GM12865 (cell line): ENCODE measurements around the gene C14orf132.
"Not testable (repeated sequence)": the region's sequence is repeated elsewhere in the genome, so short reads cannot be mapped to it uniquely, and the experiment has no call there.

Source experiments
- DNase-seq: peaks from one replicate; pipeline ENCODE4 v3.0.0; 2010; ENCODE audit warnings: low read depth
- H3K4me3 ChIP-seq: 2 replicates; pipeline ENCODE4 v1.5.1; 2011; ENCODE audit warnings: mild to moderate bottlenecking, low read depth, low read length, control low read depth
- TF ChIP-seq, protein P1 (sequence below): IDR thresholded peaks from 2 replicates; pipeline ENCODE4 v1.5.1; 2011; ENCODE audit warnings: low read length, control low read depth, low read depth, inconsistent platforms; ENCODE audit not compliant: insufficient read depth; ENCODE audit errors: missing control alignments

Gene C14orf132

DNA sequence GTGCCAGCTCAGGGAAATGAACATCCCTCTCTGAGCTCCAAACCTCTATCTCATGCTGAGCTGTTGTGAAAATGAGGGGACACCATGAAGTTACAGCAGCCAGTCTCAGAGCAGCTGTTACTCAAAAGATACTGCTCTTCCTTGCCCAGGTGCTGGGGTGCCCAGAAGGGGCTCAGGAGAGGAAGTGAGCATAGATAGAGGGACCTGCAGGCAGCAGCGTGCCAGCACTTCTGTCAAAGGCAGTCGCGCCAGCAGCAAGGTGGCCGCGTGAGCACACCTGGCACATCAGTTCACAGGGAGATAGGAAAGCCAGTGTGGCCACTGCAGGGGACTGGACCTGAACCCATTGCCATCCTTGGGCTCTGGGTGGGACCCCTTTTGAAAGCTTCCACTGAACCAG lies 27.8 kb downstream of the C14orf132 start:
- TF ChIP-seq, protein P1, sequence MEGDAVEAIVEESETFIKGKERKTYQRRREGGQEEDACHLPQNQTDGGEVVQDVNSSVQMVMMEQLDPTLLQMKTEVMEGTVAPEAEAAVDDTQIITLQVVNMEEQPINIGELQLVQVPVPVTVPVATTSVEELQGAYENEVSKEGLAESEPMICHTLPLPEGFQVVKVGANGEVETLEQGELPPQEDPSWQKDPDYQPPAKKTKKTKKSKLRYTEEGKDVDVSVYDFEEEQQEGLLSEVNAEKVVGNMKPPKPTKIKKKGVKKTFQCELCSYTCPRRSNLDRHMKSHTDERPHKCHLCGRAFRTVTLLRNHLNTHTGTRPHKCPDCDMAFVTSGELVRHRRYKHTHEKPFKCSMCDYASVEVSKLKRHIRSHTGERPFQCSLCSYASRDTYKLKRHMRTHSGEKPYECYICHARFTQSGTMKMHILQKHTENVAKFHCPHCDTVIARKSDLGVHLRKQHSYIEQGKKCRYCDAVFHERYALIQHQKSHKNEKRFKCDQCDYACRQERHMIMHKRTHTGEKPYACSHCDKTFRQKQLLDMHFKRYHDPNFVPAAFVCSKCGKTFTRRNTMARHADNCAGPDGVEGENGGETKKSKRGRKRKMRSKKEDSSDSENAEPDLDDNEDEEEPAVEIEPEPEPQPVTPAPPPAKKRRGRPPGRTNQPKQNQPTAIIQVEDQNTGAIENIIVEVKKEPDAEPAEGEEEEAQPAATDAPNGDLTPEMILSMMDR = no peak
- DNase-seq = no peak

DNA sequence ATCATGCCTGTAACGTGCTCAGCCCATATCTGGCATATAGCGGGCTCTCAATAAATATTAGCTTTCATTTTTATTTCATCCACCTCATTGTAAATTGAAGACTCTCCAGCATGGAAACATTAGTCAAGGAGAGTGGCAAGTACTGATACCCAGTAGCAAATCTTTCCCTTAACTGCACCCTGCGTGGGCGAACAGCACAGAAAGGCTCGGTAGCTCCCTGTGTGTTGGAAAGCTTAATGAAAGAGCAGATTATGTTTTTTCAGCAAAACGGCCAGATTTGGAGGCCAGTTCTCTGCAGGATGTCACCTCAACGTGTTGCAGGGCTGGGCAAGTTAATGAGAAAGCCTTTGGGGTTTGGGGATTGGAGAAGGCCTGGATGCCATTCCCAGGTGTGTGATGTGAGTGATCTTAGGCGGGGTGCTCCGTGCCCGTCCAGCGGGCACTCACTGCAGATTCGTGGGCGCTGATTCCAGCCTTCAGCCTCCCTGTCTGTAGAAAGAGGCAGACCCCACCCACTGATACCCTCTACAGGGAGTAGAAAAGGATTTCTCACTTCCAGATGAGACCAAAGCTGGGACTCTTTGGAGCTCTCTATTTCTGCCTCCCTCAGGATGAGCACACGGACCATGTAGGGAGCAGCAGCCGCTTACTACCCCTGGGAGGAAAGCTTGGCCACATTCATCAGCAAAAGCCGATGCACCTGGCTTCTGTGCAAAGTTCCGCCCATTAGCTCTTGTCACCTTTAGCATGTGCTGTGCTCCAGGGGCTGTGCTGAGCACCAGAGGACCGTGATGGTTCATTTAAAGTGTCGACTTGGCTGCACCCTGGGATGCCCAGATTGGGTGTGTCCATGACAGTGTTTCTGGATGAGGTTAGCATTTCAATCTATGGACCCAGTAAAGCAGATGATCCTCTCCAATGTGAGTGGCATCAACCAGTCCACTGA lies 29.1 kb downstream of the C14orf132 start:
- TF ChIP-seq, protein P1 = no peak
- H3K4me3 ChIP-seq = no peak overlapping the region
- no peak for DNase-seq

More for the DNA sequence above, 27.8 kb downstream of the C14orf132 start:
- no peak overlapping the region for H3K4me3 ChIP-seq

DNA sequence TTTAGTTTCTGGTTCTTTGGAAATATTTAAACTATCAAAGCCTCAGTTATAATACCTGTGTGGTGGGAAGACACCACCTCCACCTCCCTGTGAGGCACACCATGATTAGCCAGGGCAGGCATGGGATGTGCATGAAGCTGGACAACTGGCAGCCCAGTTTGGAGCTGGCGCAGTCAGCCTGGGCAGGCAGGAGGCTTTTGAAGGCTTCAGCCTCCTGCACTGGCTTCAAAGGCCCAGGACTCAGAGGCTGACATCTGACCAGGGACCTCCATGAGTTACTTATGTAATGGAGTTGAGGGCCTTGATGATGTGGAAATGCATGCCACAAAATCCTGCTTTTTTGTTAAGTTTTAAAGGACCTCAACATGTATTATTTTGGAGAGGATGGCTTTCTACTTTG lies 30.3 kb downstream of the C14orf132 start:
- no peak for DNase-seq
- TF ChIP-seq, protein P1 = no peak
- no peak overlapping the region for H3K4me3 ChIP-seq

DNA sequence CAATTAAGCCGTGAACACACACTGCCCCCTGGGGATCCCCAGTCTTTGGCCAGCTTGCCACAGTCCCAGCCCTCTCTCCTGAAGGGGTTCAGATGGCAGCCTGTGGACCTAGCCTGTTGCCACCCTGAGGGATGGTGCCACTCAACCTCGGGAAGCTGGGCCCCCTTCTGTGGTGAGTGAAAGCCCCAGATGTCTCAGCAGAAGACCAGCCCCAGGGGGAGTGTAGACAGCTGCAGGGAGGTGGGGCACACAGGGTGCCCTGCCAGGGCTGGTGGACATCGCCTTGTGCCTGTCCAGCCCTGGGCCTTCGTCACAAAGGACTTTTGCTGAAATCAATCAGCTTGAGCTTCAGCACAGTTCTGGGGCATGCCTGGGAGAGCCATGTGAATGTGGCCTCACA lies 32.4 kb downstream of the C14orf132 start:
- H3K4me3 ChIP-seq = no peak overlapping the region
- TF ChIP-seq, protein P1 = no peak
- no peak for DNase-seq

DNA sequence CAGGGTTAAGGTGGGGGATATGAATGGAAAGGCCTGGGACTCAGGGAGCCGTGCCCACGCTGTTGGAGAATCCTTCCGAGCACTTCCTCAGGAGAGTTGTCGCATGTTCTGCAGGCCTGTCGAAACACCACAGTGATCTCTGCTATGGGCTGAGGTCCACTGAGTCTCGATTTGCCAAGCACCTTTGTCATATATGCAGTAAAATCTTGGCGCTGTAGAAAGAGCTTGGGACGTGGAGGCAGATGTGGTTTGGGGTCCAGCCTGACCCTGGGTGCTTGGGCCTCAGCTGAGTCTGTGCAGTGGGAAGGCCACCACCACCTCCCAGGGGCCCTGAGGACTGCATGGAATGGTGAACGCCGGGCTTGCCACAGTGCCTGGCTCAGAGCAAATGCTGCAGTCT lies 32.9 kb downstream of the C14orf132 start:
- TF ChIP-seq, protein P1 = no peak
- no peak overlapping the region for H3K4me3 ChIP-seq
- DNase-seq = no peak

DNA sequence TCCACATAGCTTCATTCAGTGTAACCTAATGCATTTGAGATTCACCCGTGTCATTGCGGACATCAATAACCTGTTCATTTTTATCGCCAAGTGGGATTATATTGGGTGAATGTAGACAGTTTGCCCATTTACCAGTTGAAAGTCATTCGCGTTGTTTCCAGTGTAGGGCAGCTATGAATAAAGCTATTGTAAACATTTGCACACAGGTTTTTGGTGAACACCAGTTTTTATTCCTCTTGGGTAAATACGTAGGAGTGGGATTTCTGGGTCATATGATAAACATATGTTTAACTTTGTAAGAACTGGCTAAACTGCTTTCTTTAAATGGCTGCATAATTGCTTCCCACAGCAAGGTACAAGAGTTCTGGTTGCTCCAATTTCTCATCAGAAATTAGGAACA lies 33.6 kb downstream of the C14orf132 start:
- no peak overlapping the region for H3K4me3 ChIP-seq
- TF ChIP-seq, protein P1 = no peak
- no peak for DNase-seq

DNA sequence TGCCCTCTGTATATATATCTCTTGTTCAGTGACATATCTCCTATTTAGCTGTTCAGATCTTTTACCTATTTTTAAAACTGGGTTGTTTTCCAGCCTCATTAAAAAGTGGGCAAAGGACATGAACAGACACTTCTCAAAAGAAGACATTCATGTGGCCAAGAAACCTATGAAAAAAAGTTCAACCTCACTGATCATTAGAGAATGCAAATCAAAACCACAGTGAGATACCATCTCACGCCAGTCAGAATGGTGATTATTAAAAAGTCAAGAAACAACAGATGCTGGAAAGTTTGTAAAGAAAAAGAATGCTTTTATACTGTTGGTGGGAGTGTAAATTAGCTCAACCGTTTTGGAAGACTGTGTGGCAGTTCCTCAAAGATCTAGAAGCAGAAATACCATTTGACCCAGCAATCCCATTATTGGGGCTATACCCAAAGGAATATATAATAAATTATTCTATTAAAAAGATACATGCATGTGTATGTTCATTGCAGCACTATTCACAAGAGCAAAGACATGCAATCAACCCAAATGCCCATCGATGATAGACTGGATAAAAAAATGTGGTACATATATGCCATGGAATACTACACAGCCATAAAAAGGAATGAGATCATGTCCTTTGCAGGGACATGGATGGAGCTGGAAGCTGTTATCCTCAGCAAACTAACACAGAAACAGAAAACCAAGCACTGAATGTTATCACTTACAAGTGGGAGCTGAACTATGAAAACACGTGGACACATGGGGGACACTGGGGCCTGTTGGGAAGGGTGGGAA lies 34.3 kb downstream of the C14orf132 start:
- not testable (repeated sequence) for H3K4me3 ChIP-seq, DNase-seq
